SK-N-MC (cell line): ENCODE measurements around the gene DNAH12.

ENCODE experiments used
- EZH2 ChIP-seq: fragments of 200-600 bp; sonication (generic); IDR thresholded peaks from one replicate; pipeline ENCODE4 v1.6.1; 2017; ENCODE audit warnings: antibody characterized with exemption
- POLR2AphosphoS5 ChIP-seq: IDR thresholded peaks from 2 replicates; pipeline ENCODE4 v1.6.1; 2012; ENCODE audit warnings: mild to moderate bottlenecking, low read depth, low read length, borderline replicate concordance

DNA sequence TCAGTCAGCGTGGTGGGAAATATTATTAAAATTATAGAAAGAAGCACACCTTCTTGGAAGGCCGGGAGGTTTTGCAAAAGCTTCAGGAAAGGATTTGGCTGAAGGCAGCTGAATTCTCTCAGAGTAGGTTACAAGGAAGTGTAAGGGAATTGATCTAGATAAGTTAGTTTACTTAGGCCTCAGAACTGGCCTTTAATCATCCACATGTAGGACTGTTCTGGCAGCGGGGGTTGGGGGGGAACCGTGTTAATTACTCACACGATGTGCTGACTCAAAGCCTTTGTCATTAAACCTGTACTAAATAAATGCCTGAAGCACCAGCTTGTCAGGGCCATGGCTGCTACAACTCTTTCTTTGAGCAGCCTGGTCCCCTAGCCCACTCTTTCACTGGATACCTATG lies 264.5 kb downstream of the DNAH12 start:
- no peak for TF ChIP-seq EZH2
- TF ChIP-seq POLR2AphosphoS5, result no peak
